ENCODE measurements around the gene CLMP. TPM values are rescaled to one million over a fixed set of nuclear protein-coding genes. Genes with fewer than 3 reads are reported as not detected.

Gene CLMP
- total and polyA plus RNA-seq, 2 donors (not counting 1 experiment from before 2014, with no cell fraction given) = 0.01 TPM; not detected in 1

- H3K4me1 Mint-ChIP-seq = no peaks in the 10 kb centered on the region
- intact Hi-C loops (cut with micrococcal nuclease) = no loop called here
- Histone ChIP-seq H3K79me2 (ENCODE audit: control insufficient read depth, insufficient read depth, low read length) (no peaks in the 10 kb centered on the region), H3K36me3 (replicated peaks in 1 of 2; ENCODE audit: control extremely low read depth in 1 of 2, control insufficient read depth in 1 of 2, extremely low read depth in 1 of 2, insufficient read depth in 2 of 2, low read length in 1 of 2) (no peaks in the 10 kb centered on the region), H2AFZ (ENCODE audit: insufficient read depth, low read depth, low read length, poor library complexity, severe bottlenecking) (no peak overlapping the region), H3K4me1 (ENCODE audit: control insufficient read depth in 2 of 2, insufficient read depth in 2 of 2, low read length in 2 of 2) (no peaks in the 10 kb centered on the region), H3K4me3 (ENCODE audit: control extremely low read depth in 1 of 5, extremely low read depth in 1 of 5, insufficient read depth in 1 of 5, low read depth in 2 of 5, low read length in 4 of 5) (no peak overlapping the region), H3K27ac (ENCODE audit: low read length in 2 of 2) (no peak overlapping the region), H3K4me2 (replicated peaks; ENCODE audit: low read depth, low read length, poor library complexity, severe bottlenecking) (no peak overlapping the region), H3K9ac (ENCODE audit: low read length) (no peak overlapping the region), H3K27me3 (replicated peaks in 1 of 4; ENCODE audit: control extremely low read depth in 1 of 4, control insufficient read depth in 3 of 4, insufficient read depth in 4 of 4, low read length in 3 of 4) (peaks cover 0 to 5% (median 0%) of the 10 kb centered on the region in 4 experiments), H4K20me1 (ENCODE audit: control insufficient read depth, insufficient read depth, low read length, poor library complexity, severe bottlenecking) (no peaks in the 10 kb centered on the region), H3K9me3 (ENCODE audit: control extremely low read depth in 1 of 3, control insufficient read depth in 2 of 3, insufficient read depth in 1 of 3, low read length in 2 of 3) (no peaks in the 10 kb centered on the region)
- H3K9me3 Mint-ChIP-seq (ENCODE audit: insufficient read depth) = no peaks in the 10 kb centered on the region
- POLR2A ChIA-PET = no interaction called here
- TF ChIP-seq, protein P1, sequence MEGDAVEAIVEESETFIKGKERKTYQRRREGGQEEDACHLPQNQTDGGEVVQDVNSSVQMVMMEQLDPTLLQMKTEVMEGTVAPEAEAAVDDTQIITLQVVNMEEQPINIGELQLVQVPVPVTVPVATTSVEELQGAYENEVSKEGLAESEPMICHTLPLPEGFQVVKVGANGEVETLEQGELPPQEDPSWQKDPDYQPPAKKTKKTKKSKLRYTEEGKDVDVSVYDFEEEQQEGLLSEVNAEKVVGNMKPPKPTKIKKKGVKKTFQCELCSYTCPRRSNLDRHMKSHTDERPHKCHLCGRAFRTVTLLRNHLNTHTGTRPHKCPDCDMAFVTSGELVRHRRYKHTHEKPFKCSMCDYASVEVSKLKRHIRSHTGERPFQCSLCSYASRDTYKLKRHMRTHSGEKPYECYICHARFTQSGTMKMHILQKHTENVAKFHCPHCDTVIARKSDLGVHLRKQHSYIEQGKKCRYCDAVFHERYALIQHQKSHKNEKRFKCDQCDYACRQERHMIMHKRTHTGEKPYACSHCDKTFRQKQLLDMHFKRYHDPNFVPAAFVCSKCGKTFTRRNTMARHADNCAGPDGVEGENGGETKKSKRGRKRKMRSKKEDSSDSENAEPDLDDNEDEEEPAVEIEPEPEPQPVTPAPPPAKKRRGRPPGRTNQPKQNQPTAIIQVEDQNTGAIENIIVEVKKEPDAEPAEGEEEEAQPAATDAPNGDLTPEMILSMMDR (IDR thresholded peaks at IDR 0.05) = no peak
- TF ChIP-seq EZH2 (IDR thresholded peaks at IDR 0.05; ENCODE audit: borderline replicate concordance, insufficient read depth, low read depth, low read length, poor library complexity, severe bottlenecking) = no peak
- H3K27ac Mint-ChIP-seq = no peak overlapping the region
- ATAC-seq (ENCODE audit: low read depth) (no peak), DNase-seq (no peak)
- H3K27me3 Mint-ChIP-seq = peaks cover 43% of the 10 kb centered on the region
- WGBS (ENCODE audit: insufficient coverage) = no CpG with 5 or more reads among the region's 5 CpGs
- CTCF ChIA-PET = no interaction called here
- H3K4me3 Mint-ChIP-seq = no peak overlapping the region
Measured at GRCh38 chr11:123180166-123180565, 14.9 kb downstream of the CLMP start.

DNA sequence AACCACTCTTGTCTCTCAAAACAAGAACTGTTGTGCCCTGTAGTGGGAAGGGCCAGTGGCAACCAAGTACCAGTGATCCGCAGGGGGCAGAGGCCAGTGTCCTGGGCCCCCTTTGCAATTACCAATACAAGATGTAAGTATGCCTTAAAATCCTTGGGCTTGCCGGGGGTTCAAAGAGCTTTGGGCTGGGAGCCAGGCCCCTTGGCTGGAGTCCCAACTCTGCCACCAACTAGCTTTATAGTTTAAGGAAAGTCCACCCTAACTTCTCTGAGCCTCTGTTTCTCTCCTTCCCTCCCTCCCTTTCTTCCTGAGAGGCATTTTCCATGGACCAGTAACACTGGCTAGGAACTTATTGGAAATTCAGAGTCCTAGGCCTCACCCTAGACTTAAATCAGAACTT, 15.5 kb downstream of the CLMP start:
- ATAC-seq (ENCODE audit: low read depth) = no peak
- POLR2A ChIA-PET = no interaction called here
- no peaks in the 10 kb centered on the region for H3K4me1 Mint-ChIP-seq
- H3K4me3 Mint-ChIP-seq = no peak overlapping the region
- H3K9me3 Mint-ChIP-seq (ENCODE audit: insufficient read depth) = no peaks in the 10 kb centered on the region
- Histone ChIP-seq H3K9ac (ENCODE audit: low read length) (no peak overlapping the region), H3K36me3 (replicated peaks in 1 of 2; ENCODE audit: control extremely low read depth in 1 of 2, control insufficient read depth in 1 of 2, extremely low read depth in 1 of 2, insufficient read depth in 2 of 2, low read length in 1 of 2) (no peaks in the 10 kb centered on the region), H3K79me2 (ENCODE audit: control insufficient read depth, insufficient read depth, low read length) (no peaks in the 10 kb centered on the region), H3K27ac (ENCODE audit: low read length in 2 of 2) (no peak overlapping the region), H2AFZ (ENCODE audit: insufficient read depth, low read depth, low read length, poor library complexity, severe bottlenecking) (no peak overlapping the region), H3K9me3 (ENCODE audit: control extremely low read depth in 1 of 3, control insufficient read depth in 2 of 3, insufficient read depth in 1 of 3, low read length in 2 of 3) (no peaks in the 10 kb centered on the region), H3K4me2 (replicated peaks; ENCODE audit: low read depth, low read length, poor library complexity, severe bottlenecking) (no peak overlapping the region), H4K20me1 (ENCODE audit: control insufficient read depth, insufficient read depth, low read length, poor library complexity, severe bottlenecking) (no peaks in the 10 kb centered on the region), H3K27me3 (replicated peaks in 1 of 4; ENCODE audit: control extremely low read depth in 1 of 4, control insufficient read depth in 3 of 4, insufficient read depth in 4 of 4, low read length in 3 of 4) (peaks cover 0 to 4% (median 0%) of the 10 kb centered on the region in 4 experiments), H3K4me3 (ENCODE audit: control extremely low read depth in 1 of 5, extremely low read depth in 1 of 5, insufficient read depth in 1 of 5, low read depth in 2 of 5, low read length in 4 of 5) (no peak overlapping the region), H3K4me1 (ENCODE audit: control insufficient read depth in 2 of 2, insufficient read depth in 2 of 2, low read length in 2 of 2) (no peaks in the 10 kb centered on the region)
- CTCF ChIA-PET = no interaction called here
- TF ChIP-seq, protein P1 (IDR thresholded peaks at IDR 0.05) = no peak
- TF ChIP-seq EZH2 (IDR thresholded peaks at IDR 0.05; ENCODE audit: borderline replicate concordance, insufficient read depth, low read depth, low read length, poor library complexity, severe bottlenecking) = no peak
- peaks cover 37% of the 10 kb centered on the region for H3K27me3 Mint-ChIP-seq
- 100% methylated on average over 1 of the region's 2 CpGs for WGBS (ENCODE audit: insufficient coverage)
- H3K27ac Mint-ChIP-seq = no peak overlapping the region
- no peak for DNase-seq
- intact Hi-C loops (cut with micrococcal nuclease) = no loop called here

Data from B cell (primary cell).